Neural progenitor cell (in vitro differentiated cells): Measurements from ENCODE around the gene CYFIP2. TPM values are rescaled to one million over a fixed set of nuclear protein-coding genes. Genes with fewer than 3 reads are reported as not detected.

Experiments
- DNase-seq: peaks from one replicate; pipeline ENCODE4 v3.0.0-alpha.2; 2016; ENCODE audit warnings: low spot score
- H2AFZ ChIP-seq: fragments of 200-600 bp; sonication (generic); replicated peaks from 2 replicates; pipeline ENCODE4 v1.6.1; 2016; ENCODE audit warnings: antibody characterized with exemption
- H3F3A ChIP-seq: fragments of 200-600 bp; sonication (generic); 2 replicates; pipeline ENCODE4 v1.6.1; 2016; ENCODE audit warnings: antibody characterized with exemption, low read depth
- H3K27ac ChIP-seq: fragments of 200-600 bp; sonication (generic); 2 replicates; pipeline ENCODE4 v1.5.1; 2016; ENCODE audit warnings: mild to moderate bottlenecking
- H3K27me3 ChIP-seq: fragments of 200-600 bp; sonication (generic); 2 replicates; pipeline ENCODE4 v1.6.1; 2016; ENCODE audit warnings: mild to moderate bottlenecking, moderate library complexity
- H3K36me3 ChIP-seq: fragments of 200-600 bp; sonication (generic); 2 replicates; pipeline ENCODE4 v1.5.1; 2016
- H3K4me1 ChIP-seq: fragments of 200-600 bp; sonication (generic); 2 replicates; pipeline ENCODE4 v1.6.1; 2016; ENCODE audit warnings: mixed run types
- H3K4me2 ChIP-seq: fragments of 200-600 bp; sonication (generic); 2 replicates; pipeline ENCODE4 v1.6.1; 2016
- H3K4me3 ChIP-seq: fragments of 200-600 bp; sonication (generic); 2 replicates; pipeline ENCODE4 v1.5.1; 2016
- H3K79me2 ChIP-seq: fragments of 200-600 bp; sonication (generic); 2 replicates; pipeline ENCODE4 v1.6.1; 2016; ENCODE audit warnings: low read depth
- H3K9ac ChIP-seq: fragments of 200-600 bp; sonication (generic); 2 replicates; pipeline ENCODE4 v1.6.1; 2016
- H3K9me3 ChIP-seq: fragments of 200-600 bp; sonication (generic); 2 replicates; pipeline ENCODE4 v1.5.1; 2016; ENCODE audit warnings: low read depth
- H4K20me1 ChIP-seq: fragments of 200-600 bp; sonication (generic); 2 replicates; pipeline ENCODE4 v1.6.1; 2016; ENCODE audit warnings: low read depth
- H3K27ac Mint-ChIP-seq: 3 replicates; pipeline ENCODE4 v1.8.0; 2021; ENCODE audit warnings: mixed read lengths
- H3K27me3 Mint-ChIP-seq: 2 replicates; pipeline ENCODE4 v1.8.0; 2022; ENCODE audit warnings: low read depth, mild to moderate bottlenecking, inconsistent platforms, moderate library complexity, mixed read lengths; ENCODE audit not compliant: insufficient read depth
- H3K36me3 Mint-ChIP-seq: 3 replicates; pipeline ENCODE4 v1.8.0; 2021; ENCODE audit warnings: mixed read lengths
- H3K4me1 Mint-ChIP-seq: 3 replicates; pipeline ENCODE4 v1.8.0; 2021; ENCODE audit warnings: mixed read lengths
- H3K4me3 Mint-ChIP-seq: 3 replicates; pipeline ENCODE4 v1.8.0; 2021; ENCODE audit warnings: mild to moderate bottlenecking, moderate library complexity, mixed read lengths
- H3K9me3 Mint-ChIP-seq: 3 replicates; pipeline ENCODE4 v1.8.0; 2020; ENCODE audit warnings: mixed read lengths
- EZH2 ChIP-seq: fragments of 200-600 bp; sonication (generic); IDR thresholded peaks from 2 replicates; pipeline ENCODE4 v1.6.1; 2017; ENCODE audit warnings: antibody characterized with exemption, mild to moderate bottlenecking, moderate library complexity
- EZH2phosphoT487 ChIP-seq: fragments of 200-600 bp; sonication (generic); IDR thresholded peaks from 2 replicates; pipeline ENCODE4 v1.6.1; 2017; ENCODE audit warnings: antibody characterized with exemption
- total RNA-seq: library from RNA; depleted of rRNA; stranded (reverse); fragments of >200 nt; gene quantifications from 2 replicates; pipeline ENCODE4 v1.2.3, GENCODE V29; 2015; ENCODE audit warnings: low replicate concordance
- TF ChIP-seq, protein P1 (sequence below): fragments of 200-600 bp; sonication (generic); IDR thresholded peaks from 2 replicates; pipeline ENCODE4 v1.5.1; 2017; ENCODE audit warnings: antibody characterized with exemption, mild to moderate bottlenecking

The CYFIP2 gene
- total RNA-seq, 1 donor from 2014 or later = 70.2 TPM

DNA sequence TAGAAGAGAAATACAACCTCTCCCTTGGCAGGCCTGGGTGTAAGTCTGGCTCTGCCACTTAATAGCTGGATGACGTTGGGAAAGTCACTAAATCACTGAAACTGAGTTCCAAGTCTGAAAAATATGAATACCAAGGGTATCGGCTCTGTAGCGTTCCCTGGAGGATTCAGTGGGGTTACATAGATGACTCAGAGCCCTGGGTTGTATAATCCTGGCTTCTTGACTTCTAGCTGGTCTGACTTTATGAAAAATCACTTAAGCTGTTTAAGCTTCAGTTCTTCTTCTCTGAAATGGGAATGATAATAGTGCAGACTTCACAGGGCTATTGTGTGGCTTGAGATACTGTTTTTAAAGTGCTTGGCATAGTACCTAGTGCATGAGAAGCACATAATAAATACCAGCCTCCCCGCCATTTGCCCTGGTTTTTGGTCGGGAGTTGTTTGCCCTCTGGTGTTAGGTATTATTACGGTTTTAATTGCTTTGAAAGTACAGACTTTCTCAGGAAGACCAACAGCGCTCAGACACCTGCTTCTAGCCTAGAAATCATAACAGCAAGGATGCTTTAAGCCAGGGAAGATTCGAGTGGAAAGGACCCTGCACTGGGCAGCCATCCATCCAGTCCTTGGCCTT, 43.0 kb downstream of the CYFIP2 start:
- Histone ChIP-seq H3K4me2 (no peak overlapping the region), H2AFZ (no peak overlapping the region), H3K9me3 (no peaks in the 10 kb centered on the region), H3K27me3 (no peaks in the 10 kb centered on the region), H3K36me3 (no peaks in the 10 kb centered on the region), H4K20me1 (peaks cover 4% of the 10 kb centered on the region), H3K4me1 (peaks cover 6% of the 10 kb centered on the region), H3K79me2 (no peaks in the 10 kb centered on the region), H3K27ac (no peak overlapping the region), H3K9ac (no peak overlapping the region), H3K4me3 (no peak overlapping the region), H3F3A (no peaks in the 10 kb centered on the region)
- TF ChIP-seq, protein P1, sequence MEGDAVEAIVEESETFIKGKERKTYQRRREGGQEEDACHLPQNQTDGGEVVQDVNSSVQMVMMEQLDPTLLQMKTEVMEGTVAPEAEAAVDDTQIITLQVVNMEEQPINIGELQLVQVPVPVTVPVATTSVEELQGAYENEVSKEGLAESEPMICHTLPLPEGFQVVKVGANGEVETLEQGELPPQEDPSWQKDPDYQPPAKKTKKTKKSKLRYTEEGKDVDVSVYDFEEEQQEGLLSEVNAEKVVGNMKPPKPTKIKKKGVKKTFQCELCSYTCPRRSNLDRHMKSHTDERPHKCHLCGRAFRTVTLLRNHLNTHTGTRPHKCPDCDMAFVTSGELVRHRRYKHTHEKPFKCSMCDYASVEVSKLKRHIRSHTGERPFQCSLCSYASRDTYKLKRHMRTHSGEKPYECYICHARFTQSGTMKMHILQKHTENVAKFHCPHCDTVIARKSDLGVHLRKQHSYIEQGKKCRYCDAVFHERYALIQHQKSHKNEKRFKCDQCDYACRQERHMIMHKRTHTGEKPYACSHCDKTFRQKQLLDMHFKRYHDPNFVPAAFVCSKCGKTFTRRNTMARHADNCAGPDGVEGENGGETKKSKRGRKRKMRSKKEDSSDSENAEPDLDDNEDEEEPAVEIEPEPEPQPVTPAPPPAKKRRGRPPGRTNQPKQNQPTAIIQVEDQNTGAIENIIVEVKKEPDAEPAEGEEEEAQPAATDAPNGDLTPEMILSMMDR = no peak
- TF ChIP-seq EZH2 = no peak
- TF ChIP-seq EZH2phosphoT487 = no peak
- H3K9me3 Mint-ChIP-seq = no peaks in the 10 kb centered on the region
- H3K27ac Mint-ChIP-seq = no peak overlapping the region
- DNase-seq = no peak
- H3K27me3 Mint-ChIP-seq = peaks cover 2% of the 10 kb centered on the region
- no peak overlapping the region for H3K4me3 Mint-ChIP-seq
- peaks cover 3% of the 10 kb centered on the region for H3K4me1 Mint-ChIP-seq
- peaks cover 7% of the 10 kb centered on the region for H3K36me3 Mint-ChIP-seq

DNA sequence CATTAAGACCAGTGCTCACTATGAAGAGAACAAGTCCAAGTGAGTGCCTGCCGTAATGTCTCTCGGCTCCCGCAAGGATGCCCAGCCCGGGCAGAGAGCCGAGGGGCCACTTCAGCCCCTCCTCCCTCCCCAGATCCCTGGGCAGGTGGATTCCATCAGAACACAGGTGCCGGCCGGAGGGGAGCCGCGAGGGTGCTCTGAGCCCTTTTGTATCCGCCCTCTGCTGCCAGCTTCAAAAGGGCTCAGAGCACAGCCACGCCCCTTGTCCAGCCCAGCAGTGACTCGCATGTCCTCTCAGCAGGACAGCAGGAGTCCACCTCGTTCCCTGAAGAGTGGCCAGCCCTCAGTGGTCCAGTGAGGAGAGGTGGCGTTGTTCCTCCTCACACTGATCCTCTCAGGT, 43.9 kb downstream of the CYFIP2 start:
- TF ChIP-seq EZH2phosphoT487 = no peak
- TF ChIP-seq, protein P1 = no peak
- TF ChIP-seq EZH2 = no peak
- Histone ChIP-seq H3K27ac (no peak overlapping the region), H3F3A (no peaks in the 10 kb centered on the region), H3K4me2 (no peak overlapping the region), H3K9ac (no peak overlapping the region), H2AFZ (no peak overlapping the region), H4K20me1 (peaks cover 4% of the 10 kb centered on the region), H3K4me1 (peaks cover 6% of the 10 kb centered on the region), H3K79me2 (no peaks in the 10 kb centered on the region), H3K36me3 (no peaks in the 10 kb centered on the region), H3K9me3 (no peaks in the 10 kb centered on the region), H3K4me3 (no peak overlapping the region), H3K27me3 (no peaks in the 10 kb centered on the region)
- Mint-ChIP-seq H3K4me3 (no peak overlapping the region), H3K36me3 (peaks cover 5% of the 10 kb centered on the region), H3K27me3 (peaks cover 2% of the 10 kb centered on the region), H3K4me1 (peaks cover 3% of the 10 kb centered on the region), H3K9me3 (no peaks in the 10 kb centered on the region), H3K27ac (no peak overlapping the region)
- DNase-seq = peak; percentile 47

DNA sequence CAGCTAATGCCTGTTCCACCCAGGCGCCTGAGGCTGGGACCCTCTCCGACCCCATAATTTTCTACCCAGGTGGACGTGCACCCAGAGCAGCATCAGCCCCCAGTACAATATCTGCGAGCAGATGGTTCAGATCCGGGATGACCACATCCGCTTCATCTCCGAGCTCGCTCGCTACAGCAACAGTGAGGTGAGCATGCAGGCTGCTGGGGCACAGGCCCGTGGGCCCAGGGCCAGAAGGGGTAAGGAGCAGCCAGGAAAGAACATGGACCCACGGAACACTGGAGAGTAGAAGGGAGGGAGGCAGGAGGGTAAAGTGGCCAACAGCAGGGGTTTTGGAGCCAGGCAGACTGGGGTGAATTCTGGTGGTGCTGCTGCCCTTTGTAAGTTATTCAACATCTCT, 45.7 kb downstream of the CYFIP2 start:
- peaks cover 2% of the 10 kb centered on the region for H3K27me3 Mint-ChIP-seq
- Histone ChIP-seq H3K27ac (no peak overlapping the region), H3K4me3 (no peak overlapping the region), H3K4me1 (peaks cover 6% of the 10 kb centered on the region), H3K4me2 (no peak overlapping the region), H3F3A (no peaks in the 10 kb centered on the region), H3K27me3 (no peaks in the 10 kb centered on the region), H3K79me2 (no peaks in the 10 kb centered on the region), H2AFZ (no peak overlapping the region), H3K36me3 (no peaks in the 10 kb centered on the region), H4K20me1 (peaks cover 4% of the 10 kb centered on the region), H3K9ac (no peak overlapping the region), H3K9me3 (no peaks in the 10 kb centered on the region)
- H3K4me3 Mint-ChIP-seq = no peak overlapping the region
- TF ChIP-seq EZH2phosphoT487 (no peak), EZH2 (no peak)
- TF ChIP-seq, protein P1 = no peak
- H3K9me3 Mint-ChIP-seq = no peaks in the 10 kb centered on the region
- H3K36me3 Mint-ChIP-seq = peaks cover 5% of the 10 kb centered on the region
- no peak overlapping the region for H3K27ac Mint-ChIP-seq
- no peak for DNase-seq
- peaks cover 3% of the 10 kb centered on the region for H3K4me1 Mint-ChIP-seq
